ENCODE measurements around the gene KCNH6. TPM values are rescaled to one million over a fixed set of nuclear protein-coding genes. Genes with fewer than 3 reads are reported as not detected.

Gene KCNH6
- total RNA-seq, 6 experiments from 2014 or later: not detected

DNA sequence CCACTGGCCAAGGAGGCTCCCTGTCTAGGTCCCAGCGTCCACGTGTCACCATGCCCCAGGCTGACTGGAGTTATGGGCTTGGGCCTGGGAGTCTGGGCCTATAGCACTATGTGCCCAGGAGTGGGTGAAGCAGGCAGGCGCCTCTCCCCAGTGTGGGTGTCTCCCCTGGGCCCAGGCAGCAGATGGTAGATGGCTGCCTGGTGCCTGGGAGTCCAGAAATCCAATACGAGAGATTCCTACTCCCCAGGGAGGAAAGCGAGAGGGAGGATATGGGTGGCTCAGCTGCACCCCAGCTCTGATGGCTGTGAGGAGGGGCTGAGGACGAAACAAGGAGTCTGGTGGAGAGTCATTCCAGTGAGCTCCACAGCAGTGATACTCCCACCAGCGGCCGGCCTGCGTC, 5.0 kb downstream of the KCNH6 start:
- WGBS (ENCODE audit: insufficient coverage, low coverage, low lambda C conversion rate, missing lambda C conversion rate): 90% methylated on average over 3 of the region's 9 CpGs
- Histone ChIP-seq H3K27me3 (no peaks in the 10 kb centered on the region), H3K36me3 (no peaks in the 10 kb centered on the region), H3K4me3 (no peak overlapping the region), H3K27ac (no peak overlapping the region), H3K9me3 (no peaks in the 10 kb centered on the region), H3K4me1 (no peaks in the 10 kb centered on the region)
- TF ChIP-seq, protein P1, sequence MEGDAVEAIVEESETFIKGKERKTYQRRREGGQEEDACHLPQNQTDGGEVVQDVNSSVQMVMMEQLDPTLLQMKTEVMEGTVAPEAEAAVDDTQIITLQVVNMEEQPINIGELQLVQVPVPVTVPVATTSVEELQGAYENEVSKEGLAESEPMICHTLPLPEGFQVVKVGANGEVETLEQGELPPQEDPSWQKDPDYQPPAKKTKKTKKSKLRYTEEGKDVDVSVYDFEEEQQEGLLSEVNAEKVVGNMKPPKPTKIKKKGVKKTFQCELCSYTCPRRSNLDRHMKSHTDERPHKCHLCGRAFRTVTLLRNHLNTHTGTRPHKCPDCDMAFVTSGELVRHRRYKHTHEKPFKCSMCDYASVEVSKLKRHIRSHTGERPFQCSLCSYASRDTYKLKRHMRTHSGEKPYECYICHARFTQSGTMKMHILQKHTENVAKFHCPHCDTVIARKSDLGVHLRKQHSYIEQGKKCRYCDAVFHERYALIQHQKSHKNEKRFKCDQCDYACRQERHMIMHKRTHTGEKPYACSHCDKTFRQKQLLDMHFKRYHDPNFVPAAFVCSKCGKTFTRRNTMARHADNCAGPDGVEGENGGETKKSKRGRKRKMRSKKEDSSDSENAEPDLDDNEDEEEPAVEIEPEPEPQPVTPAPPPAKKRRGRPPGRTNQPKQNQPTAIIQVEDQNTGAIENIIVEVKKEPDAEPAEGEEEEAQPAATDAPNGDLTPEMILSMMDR (IDR thresholded peaks at IDR 0.05): no peak
- no peak for TF ChIP-seq POLR2A (IDR thresholded peaks at IDR 0.05)
- DNase-seq (no peak), ATAC-seq (no peak)
- intact Hi-C loops (cut with DNase I): no loop called here

DNA sequence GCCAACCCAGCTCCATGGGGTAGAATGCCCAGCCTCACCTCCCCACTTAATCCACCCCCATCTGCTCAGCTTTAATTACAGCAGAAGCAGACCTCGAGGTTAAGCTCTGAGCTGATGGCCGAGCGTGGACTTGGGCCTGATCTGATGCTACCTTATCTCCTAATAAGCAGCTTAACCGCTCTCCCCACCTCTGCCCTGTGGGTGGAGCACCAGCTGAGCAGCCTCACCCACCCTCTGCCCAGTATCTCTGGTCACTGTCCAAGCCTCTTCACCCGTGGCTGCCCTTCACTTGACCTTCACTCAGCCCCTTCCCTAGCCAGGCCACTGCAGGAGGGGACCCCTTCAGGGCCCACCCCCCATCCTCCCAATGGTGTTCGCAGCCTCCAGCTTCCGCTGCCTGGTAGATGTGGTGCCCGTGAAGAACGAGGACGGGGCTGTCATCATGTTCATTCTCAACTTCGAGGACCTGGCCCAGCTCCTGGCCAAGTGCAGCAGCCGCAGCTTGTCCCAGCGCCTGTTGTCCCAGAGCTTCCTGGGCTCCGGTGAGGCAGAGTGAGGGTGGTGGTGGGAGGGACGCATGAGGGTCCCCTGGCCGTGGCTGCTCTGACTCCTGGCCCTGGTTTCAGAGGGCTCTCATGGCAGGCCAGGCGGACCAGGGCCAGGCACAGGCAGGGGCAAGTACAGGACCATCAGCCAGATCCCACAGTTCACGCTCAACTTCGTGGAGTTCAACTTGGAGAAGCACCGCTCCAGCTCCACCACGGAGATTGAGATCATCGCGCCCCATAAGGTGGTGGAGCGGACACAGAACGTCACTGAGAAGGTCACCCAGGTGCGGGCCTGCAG, 6.8 kb downstream of the KCNH6 start:
- Histone ChIP-seq H3K36me3 (no peaks in the 10 kb centered on the region), H3K9me3 (no peaks in the 10 kb centered on the region), H3K27me3 (no peaks in the 10 kb centered on the region), H3K27ac (no peak overlapping the region), H3K4me1 (no peaks in the 10 kb centered on the region), H3K4me3 (no peak overlapping the region)
- no peak for TF ChIP-seq POLR2A (IDR thresholded peaks at IDR 0.05)
- TF ChIP-seq, protein P1 (IDR thresholded peaks at IDR 0.05): no peak
- WGBS (ENCODE audit: insufficient coverage, low coverage, low lambda C conversion rate, missing lambda C conversion rate): 75% methylated on average over 3 of the region's 26 CpGs
- intact Hi-C loops (cut with DNase I): no loop called here
- DNase-seq: no peak
- no peak for ATAC-seq

DNA sequence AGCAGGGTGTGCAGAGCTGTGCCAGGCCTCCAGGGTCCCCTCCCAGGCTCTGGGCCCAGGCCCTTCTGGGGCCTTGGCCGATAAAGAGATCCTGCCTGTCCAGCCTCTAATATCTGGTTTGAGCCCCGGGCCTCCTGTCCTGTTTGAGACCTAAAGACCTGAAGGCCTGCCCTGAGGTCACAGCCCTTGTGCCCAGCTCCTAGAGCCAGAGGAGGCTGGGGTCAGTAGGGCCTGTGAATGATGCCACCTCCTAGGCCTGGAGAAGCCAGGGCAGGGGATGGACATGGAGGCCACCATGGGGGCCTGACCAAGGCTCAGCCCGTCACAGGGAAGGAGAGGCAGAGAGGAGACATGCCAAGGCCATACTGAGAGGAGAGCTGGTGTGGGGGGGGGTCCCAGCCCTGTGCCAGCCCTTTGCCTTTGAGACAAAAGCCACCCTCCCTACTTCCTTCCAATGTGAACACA, 7.4 kb downstream of the KCNH6 start:
- ATAC-seq: no peak
- DNase-seq: no peak
- intact Hi-C loops (cut with DNase I): no loop called here
- no peak for TF ChIP-seq POLR2A (IDR thresholded peaks at IDR 0.05)
- TF ChIP-seq, protein P1 (IDR thresholded peaks at IDR 0.05): no peak
- Histone ChIP-seq H3K4me3 (no peak overlapping the region), H3K27ac (no peak overlapping the region), H3K4me1 (no peaks in the 10 kb centered on the region), H3K27me3 (no peaks in the 10 kb centered on the region), H3K36me3 (no peaks in the 10 kb centered on the region), H3K9me3 (no peaks in the 10 kb centered on the region)
- WGBS (ENCODE audit: insufficient coverage, low coverage, low lambda C conversion rate, missing lambda C conversion rate): no CpG with 5 or more reads among the region's 3 CpGs

DNA sequence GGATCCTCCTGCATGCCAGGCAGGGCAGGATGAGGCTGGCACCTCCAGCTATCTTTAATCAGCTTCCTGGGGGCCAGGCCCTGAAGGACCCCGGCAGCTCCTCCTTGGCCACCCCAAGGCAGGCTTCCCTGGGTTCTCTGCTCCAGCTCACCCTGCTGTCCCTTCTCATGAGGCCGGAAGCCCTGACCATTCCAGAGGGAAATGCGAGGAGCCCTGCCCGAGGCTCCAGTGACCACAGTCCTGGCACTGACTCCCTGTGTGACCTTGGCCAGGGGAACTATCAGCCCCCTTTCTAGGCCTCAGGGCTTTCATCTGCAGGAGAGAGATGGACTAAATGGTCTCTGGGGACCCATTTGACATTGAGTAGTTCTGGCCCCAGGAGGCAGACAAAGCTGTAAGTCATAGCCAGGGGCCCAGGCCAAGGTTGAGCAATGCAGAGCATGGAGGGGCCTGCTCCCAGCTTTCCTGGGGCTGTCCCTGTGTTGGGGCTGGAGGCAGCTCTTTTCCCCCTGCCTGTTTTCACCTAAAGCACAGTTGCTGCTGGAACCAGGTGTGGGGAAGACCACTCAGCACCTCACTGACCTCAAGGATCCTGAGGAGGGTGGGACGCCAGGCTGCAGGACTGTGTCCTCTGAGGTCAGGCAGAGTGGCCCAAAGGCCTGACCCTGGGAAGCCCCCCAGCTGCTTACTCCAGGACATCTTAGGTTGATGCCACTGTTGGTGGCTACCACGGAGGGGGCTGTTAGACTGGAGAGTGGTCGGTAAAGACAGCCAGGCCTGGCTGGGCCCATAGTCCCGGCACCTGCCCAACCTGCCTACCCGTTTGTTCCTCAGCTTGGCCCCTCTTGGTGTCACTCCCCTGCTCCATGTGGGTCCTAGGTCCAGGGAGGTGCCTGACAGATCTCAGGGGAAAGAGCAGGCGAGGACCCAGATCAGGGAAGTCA, 8.1 kb downstream of the KCNH6 start:
- TF ChIP-seq, protein P1 (IDR thresholded peaks at IDR 0.05): no peak
- no peak for TF ChIP-seq POLR2A (IDR thresholded peaks at IDR 0.05)
- Histone ChIP-seq H3K27ac (no peak overlapping the region), H3K27me3 (no peaks in the 10 kb centered on the region), H3K36me3 (no peaks in the 10 kb centered on the region), H3K4me1 (no peaks in the 10 kb centered on the region), H3K4me3 (no peak overlapping the region), H3K9me3 (no peaks in the 10 kb centered on the region)
- DNase-seq: no peak
- intact Hi-C loops (cut with DNase I): no loop called here
- WGBS (ENCODE audit: insufficient coverage, low coverage, low lambda C conversion rate, missing lambda C conversion rate): 95% methylated on average over 3 of the region's 10 CpGs
- ATAC-seq: no peak
